NB4 (cell line): Measurements from ENCODE around the gene CLPSL2.
A peak's percentile ranks its signal among the peaks of the same experiment; 100 is the strongest.

ENCODE experiments used
- DNase-seq: peaks from one replicate; pipeline ENCODE4 v3.0.0; 2010; ENCODE audit warnings: low read depth
- H3K4me3 ChIP-seq: one replicate; pipeline ENCODE4 v1.5.1; 2011; ENCODE audit warnings: mild to moderate bottlenecking, low read depth, low read length, moderate library complexity
- CTCF ChIP-seq: IDR thresholded peaks from one replicate; pipeline ENCODE4 v1.5.1; 2012; ENCODE audit warnings: low read depth, low read length
- MYC ChIP-seq: IDR thresholded peaks from 2 replicates; pipeline ENCODE4 v1.6.1; 2011; ENCODE audit warnings: low read depth, low read length
- POLR2A ChIP-seq: IDR thresholded peaks from 2 replicates; pipeline ENCODE4 v1.6.1; 2011; ENCODE audit warnings: mild to moderate bottlenecking; ENCODE audit not compliant: insufficient read length; ENCODE audit errors: extremely low read depth
- TF ChIP-seq, protein P1 (sequence below): IDR thresholded peaks from 2 replicates; pipeline ENCODE4 v1.6.1; 2011; ENCODE audit warnings: low read depth, low read length

Gene CLPSL2

GRCh38 chr6:35796236-35796635, 19.8 kb downstream of the CLPSL2 start:
- no peak overlapping the region for H3K4me3 ChIP-seq
- TF ChIP-seq POLR2A (no peak), MYC (no peak)
- TF ChIP-seq, protein P1, sequence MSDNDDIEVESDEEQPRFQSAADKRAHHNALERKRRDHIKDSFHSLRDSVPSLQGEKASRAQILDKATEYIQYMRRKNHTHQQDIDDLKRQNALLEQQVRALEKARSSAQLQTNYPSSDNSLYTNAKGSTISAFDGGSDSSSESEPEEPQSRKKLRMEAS, result no peak
- no peak for DNase-seq

DNA sequence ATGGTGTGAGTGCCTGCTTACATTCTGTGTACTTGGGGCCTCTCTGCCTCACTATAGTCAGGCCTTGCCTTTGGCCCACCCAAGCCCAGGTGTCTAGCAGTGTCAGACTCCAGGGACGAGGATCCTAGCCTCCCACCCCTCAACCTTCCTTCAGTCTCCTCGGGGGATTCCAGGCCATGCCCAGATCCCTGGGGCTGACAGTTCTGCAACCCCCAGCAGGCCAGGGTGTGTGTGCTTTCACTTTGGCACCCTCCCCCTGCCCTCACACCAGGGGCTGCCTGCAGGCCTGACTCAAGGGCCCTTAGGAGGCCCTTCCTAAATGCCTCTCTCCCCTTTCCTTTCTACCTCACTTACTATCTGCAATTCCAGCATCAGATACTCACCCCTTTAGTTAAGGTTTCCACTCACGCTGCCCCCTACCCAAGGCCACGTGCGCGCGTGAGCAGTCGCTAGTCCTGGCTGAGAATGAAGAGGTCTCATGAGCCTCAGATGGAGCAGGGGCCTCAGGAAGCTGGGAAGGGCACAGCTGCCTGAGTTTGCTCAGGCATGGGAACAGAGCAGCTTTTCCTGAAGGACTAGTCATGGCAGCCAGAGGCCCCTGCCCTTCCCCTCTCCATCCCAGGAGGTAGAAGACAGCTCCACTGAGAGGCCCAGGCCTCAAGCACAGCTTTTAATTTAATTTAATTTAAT, 21.6 kb downstream of the CLPSL2 start:
- H3K4me3 ChIP-seq, result no peak overlapping the region
- no peak for DNase-seq
- TF ChIP-seq CTCF (no peak), POLR2A (no peak)
- TF ChIP-seq, protein P1, result no peak

- DNase-seq, result no peak
- H3K4me3 ChIP-seq, result no peak overlapping the region
- TF ChIP-seq CTCF (no peak), POLR2A (no peak)
- TF ChIP-seq, protein P1, result no peak
Measured at GRCh38 chr6:35798706-35799105, 22.3 kb downstream of the CLPSL2 start.

GRCh38 chr6:35801148-35801547, 24.8 kb downstream of the CLPSL2 start:
- H3K4me3 ChIP-seq, result no peak overlapping the region
- no peak for DNase-seq
- TF ChIP-seq CTCF, result no peak
- TF ChIP-seq, protein P1, result no peak
- no peak for TF ChIP-seq POLR2A
- TF ChIP-seq MYC, result no peak

- peak; percentile 61 for DNase-seq
- H3K4me3 ChIP-seq, result no peak within 1 kb of the TSS
- TF ChIP-seq, protein P1, result no peak
- TF ChIP-seq POLR2A (no peak), MYC (no peak), CTCF (peak; percentile 13)
Measured at GRCh38 chr6:35804996-35805736, 28.8 kb downstream of the CLPSL2 start, which contains the start of gene LHFPL5. LHFPL5 (plus strand) TSS chr6:35805352; CDS start chr6:35805671, 319 bp downstream.

GRCh38 chr6:35808688-35809087, 32.3 kb downstream of the CLPSL2 start:
- H3K4me3 ChIP-seq, result no peak overlapping the region
- no peak for DNase-seq
- TF ChIP-seq POLR2A (no peak), MYC (no peak), CTCF (no peak)
- TF ChIP-seq, protein P1, result no peak
